Measurements from ENCODE around the gene GPC6.

DNA sequence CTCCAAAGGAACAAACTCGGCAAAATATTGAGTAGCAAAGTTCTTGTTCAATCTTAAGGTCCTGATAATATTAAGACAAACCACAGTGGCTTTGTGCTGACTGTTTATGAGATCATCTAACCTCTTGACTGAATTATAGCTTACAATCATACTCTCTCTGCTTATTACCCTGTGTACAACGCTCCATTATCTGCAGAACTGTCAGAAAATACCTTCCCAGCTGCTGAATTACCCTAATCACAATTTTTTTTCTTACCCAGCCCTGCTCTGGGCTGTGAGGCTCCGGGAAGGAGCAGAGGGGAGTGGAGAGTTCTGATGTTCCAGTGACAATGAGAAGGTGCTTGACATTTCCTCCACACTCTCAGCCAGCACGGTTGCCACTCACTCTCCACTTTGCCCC, 1188.1 kb downstream of the GPC6 start:
- TF ChIP-seq, protein P1, sequence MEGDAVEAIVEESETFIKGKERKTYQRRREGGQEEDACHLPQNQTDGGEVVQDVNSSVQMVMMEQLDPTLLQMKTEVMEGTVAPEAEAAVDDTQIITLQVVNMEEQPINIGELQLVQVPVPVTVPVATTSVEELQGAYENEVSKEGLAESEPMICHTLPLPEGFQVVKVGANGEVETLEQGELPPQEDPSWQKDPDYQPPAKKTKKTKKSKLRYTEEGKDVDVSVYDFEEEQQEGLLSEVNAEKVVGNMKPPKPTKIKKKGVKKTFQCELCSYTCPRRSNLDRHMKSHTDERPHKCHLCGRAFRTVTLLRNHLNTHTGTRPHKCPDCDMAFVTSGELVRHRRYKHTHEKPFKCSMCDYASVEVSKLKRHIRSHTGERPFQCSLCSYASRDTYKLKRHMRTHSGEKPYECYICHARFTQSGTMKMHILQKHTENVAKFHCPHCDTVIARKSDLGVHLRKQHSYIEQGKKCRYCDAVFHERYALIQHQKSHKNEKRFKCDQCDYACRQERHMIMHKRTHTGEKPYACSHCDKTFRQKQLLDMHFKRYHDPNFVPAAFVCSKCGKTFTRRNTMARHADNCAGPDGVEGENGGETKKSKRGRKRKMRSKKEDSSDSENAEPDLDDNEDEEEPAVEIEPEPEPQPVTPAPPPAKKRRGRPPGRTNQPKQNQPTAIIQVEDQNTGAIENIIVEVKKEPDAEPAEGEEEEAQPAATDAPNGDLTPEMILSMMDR (IDR thresholded peaks at IDR 0.05; ENCODE audit: insufficient read depth, low read length, poor library complexity, severe bottlenecking): no peak
- no peak for TF ChIP-seq EZH2phosphoT487 (conservative IDR thresholded peaks at IDR 0.05; ENCODE audit: low read length)
